Measurements from ENCODE around the gene RNPEPL1.

DNA sequence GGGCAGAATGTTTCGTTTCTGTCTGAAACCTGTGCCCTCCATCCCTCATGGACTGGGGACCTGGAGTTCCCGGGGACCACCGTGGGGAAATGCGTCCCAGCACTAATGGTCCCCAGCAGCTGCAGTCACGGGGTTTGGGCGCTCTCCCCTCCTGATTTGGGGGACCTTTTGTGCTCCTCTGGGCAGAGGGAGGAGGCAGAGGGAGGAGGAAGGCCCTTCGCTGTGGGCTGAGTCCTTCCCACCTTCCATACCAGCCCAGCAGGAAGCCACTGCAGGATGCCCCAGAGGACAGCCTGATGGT, 60.2 kb downstream of the RNPEPL1 start:
- TF ChIP-seq, protein P1, sequence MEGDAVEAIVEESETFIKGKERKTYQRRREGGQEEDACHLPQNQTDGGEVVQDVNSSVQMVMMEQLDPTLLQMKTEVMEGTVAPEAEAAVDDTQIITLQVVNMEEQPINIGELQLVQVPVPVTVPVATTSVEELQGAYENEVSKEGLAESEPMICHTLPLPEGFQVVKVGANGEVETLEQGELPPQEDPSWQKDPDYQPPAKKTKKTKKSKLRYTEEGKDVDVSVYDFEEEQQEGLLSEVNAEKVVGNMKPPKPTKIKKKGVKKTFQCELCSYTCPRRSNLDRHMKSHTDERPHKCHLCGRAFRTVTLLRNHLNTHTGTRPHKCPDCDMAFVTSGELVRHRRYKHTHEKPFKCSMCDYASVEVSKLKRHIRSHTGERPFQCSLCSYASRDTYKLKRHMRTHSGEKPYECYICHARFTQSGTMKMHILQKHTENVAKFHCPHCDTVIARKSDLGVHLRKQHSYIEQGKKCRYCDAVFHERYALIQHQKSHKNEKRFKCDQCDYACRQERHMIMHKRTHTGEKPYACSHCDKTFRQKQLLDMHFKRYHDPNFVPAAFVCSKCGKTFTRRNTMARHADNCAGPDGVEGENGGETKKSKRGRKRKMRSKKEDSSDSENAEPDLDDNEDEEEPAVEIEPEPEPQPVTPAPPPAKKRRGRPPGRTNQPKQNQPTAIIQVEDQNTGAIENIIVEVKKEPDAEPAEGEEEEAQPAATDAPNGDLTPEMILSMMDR (IDR thresholded peaks at IDR 0.05 in 2 of 3, conservative IDR thresholded peaks at IDR 0.05 in 1 of 3; ENCODE audit: control insufficient read depth in 2 of 3, extremely low read depth in 1 of 3, insufficient read depth in 1 of 3, low read depth in 3 of 3, low read length in 3 of 3): no peak
- TF ChIP-seq GABPA (IDR thresholded peaks at IDR 0.05; ENCODE audit: low read depth) (no peak), RFX5 (IDR thresholded peaks at IDR 0.05; ENCODE audit: low read depth, low read length) (no peak), SMAD1 (IDR thresholded peaks at IDR 0.05; ENCODE audit: low read depth, partially characterized antibody) (no peak), POLR2A (IDR thresholded peaks at IDR 0.05; ENCODE audit: low read depth, low read length) (no peak)
- TF ChIP-seq, protein P2, sequence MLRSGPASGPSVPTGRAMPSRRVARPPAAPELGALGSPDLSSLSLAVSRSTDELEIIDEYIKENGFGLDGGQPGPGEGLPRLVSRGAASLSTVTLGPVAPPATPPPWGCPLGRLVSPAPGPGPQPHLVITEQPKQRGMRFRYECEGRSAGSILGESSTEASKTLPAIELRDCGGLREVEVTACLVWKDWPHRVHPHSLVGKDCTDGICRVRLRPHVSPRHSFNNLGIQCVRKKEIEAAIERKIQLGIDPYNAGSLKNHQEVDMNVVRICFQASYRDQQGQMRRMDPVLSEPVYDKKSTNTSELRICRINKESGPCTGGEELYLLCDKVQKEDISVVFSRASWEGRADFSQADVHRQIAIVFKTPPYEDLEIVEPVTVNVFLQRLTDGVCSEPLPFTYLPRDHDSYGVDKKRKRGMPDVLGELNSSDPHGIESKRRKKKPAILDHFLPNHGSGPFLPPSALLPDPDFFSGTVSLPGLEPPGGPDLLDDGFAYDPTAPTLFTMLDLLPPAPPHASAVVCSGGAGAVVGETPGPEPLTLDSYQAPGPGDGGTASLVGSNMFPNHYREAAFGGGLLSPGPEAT (IDR thresholded peaks at IDR 0.05; ENCODE audit: low read depth): no peak

Data from GM12878 (cell line).